GM23248 (cell line): ENCODE data around the gene OCIAD1. TPM values are rescaled to one million over a fixed set of nuclear protein-coding genes. Genes with fewer than 3 reads are reported as not detected.
"Not testable (repeated sequence)": the region's sequence is repeated elsewhere in the genome, so short reads cannot be mapped to it uniquely, and the experiment has no call there.

ENCODE experiments used
- DNase-seq: peaks from one replicate; pipeline ENCODE4 v3.0.0-alpha.2; 2015
- H2AFZ ChIP-seq: fragments of 200-600 bp; sonication (generic); 2 replicates; pipeline ENCODE4 v1.6.1; 2016; ENCODE audit warnings: antibody characterized with exemption
- H3F3A ChIP-seq: fragments of 200-600 bp; sonication (generic); 2 replicates; pipeline ENCODE4 v1.6.1; 2016; ENCODE audit warnings: mild to moderate bottlenecking, antibody characterized with exemption, mixed run types; ENCODE audit not compliant: insufficient read depth
- H3K27ac ChIP-seq: fragments of 200-600 bp; sonication (generic); 2 replicates; pipeline ENCODE4 v1.5.1; 2016; ENCODE audit warnings: mild to moderate bottlenecking
- H3K27me3 ChIP-seq: fragments of 200-600 bp; sonication (generic); replicated peaks from 2 replicates; pipeline ENCODE4 v1.6.1; 2016; ENCODE audit warnings: mild to moderate bottlenecking; ENCODE audit not compliant: insufficient read depth
- H3K36me3 ChIP-seq: fragments of 200-600 bp; sonication (generic); 2 replicates; pipeline ENCODE4 v1.6.1; 2016; ENCODE audit warnings: low read depth, mild to moderate bottlenecking
- H3K4me1 ChIP-seq: fragments of 200-600 bp; sonication (generic); 2 replicates; pipeline ENCODE4 v1.6.1; 2016; ENCODE audit warnings: mild to moderate bottlenecking; ENCODE audit not compliant: insufficient read depth
- H3K4me2 ChIP-seq: fragments of 200-600 bp; sonication (generic); one replicate; pipeline ENCODE4 v1.6.1; 2016; ENCODE audit warnings: mild to moderate bottlenecking; ENCODE audit not compliant: unreplicated experiment
- H3K4me3 ChIP-seq: fragments of 200-600 bp; sonication (generic); 2 replicates; pipeline ENCODE4 v1.5.1; 2016; ENCODE audit warnings: mild to moderate bottlenecking
- H3K79me2 ChIP-seq: fragments of 200-600 bp; sonication (generic); 2 replicates; pipeline ENCODE4 v1.6.1; 2016; ENCODE audit warnings: mild to moderate bottlenecking; ENCODE audit not compliant: insufficient read depth
- H3K9ac ChIP-seq: fragments of 200-600 bp; sonication (generic); 2 replicates; pipeline ENCODE4 v1.6.1; 2016; ENCODE audit warnings: mild to moderate bottlenecking
- H3K9me2 ChIP-seq: fragments of 200-600 bp; sonication (generic); 2 replicates; pipeline ENCODE4 v1.6.1; 2016; ENCODE audit warnings: mixed run types, mild to moderate bottlenecking, moderate library complexity; ENCODE audit not compliant: insufficient read depth
- H3K9me3 ChIP-seq: fragments of 200-600 bp; sonication (generic); one replicate; pipeline ENCODE4 v1.6.1; 2017; ENCODE audit warnings: low read depth
- H4K20me1 ChIP-seq: fragments of 200-600 bp; sonication (generic); 2 replicates; pipeline ENCODE4 v1.6.0; 2016; ENCODE audit not compliant: insufficient read depth
- EZH2 ChIP-seq: fragments of 200-600 bp; sonication (generic); IDR thresholded peaks from 2 replicates; pipeline ENCODE4 v1.6.1; 2018; ENCODE audit warnings: antibody characterized with exemption, mild to moderate bottlenecking; ENCODE audit not compliant: insufficient read depth, poor library complexity, severe bottlenecking
- EZH2phosphoT487 ChIP-seq: fragments of 200-600 bp; sonication (generic); IDR thresholded peaks from 2 replicates; pipeline ENCODE4 v1.6.1; 2018; ENCODE audit warnings: antibody characterized with exemption, moderate library complexity, mild to moderate bottlenecking, low read depth; ENCODE audit not compliant: insufficient read depth
- WGBS, 2 experiments: methylation state at CpG; one replicate each; pipeline ENCODE4 v1.1.6; 2015 to 2017; ENCODE audit warnings: low lambda C conversion rate in 2 of 2, low coverage in 1 of 2; ENCODE audit errors: missing lambda C conversion rate in 2 of 2; 5-methylcytosine and 5-hydroxymethylcytosine counted together
- in situ Hi-C: fragments of 300-500 bp; cut with MboI; formaldehyde crosslinking; loops from 2 replicates; pipeline ENCODE4 v1.15.0; 2020
- polyA plus RNA-seq: library from polyadenylated mRNA; unstranded; fragments of >200 nt; fragmentation: Nextera tagmentation; extraction: Ambion mirVana; gene quantifications from 2 replicates; pipeline ENCODE4 v1.2.1, GENCODE V29; 2016
- total RNA-seq: library from RNA; depleted of rRNA; stranded (reverse); fragments of >200 nt; shearing (Covaris generic); gene quantifications from 2 replicates; pipeline ENCODE4 v1.2.3, GENCODE V29; 2014

OCIAD1 gene
- total and polyA plus RNA-seq, 2 experiments from 2014 or later: 88.9 to 151 TPM

- H3F3A ChIP-seq: no peaks in the 10 kb centered on the region; the same call in 1 of the 2 replicates
- no peak overlapping the region for H3K4me3 ChIP-seq
- H3K79me2 ChIP-seq: peaks cover 25% of the 10 kb centered on the region; the same call in 1 of the 2 replicates
- DNase-seq: no peak
- no peak overlapping the region for H3K9ac ChIP-seq
- in situ Hi-C loops: no loop called here
- no peaks in the 10 kb centered on the region for H3K9me3 ChIP-seq
- H3K9me2 ChIP-seq: no peaks in the 10 kb centered on the region
- no peak overlapping the region for H2AFZ ChIP-seq
- no peak overlapping the region for H3K27ac ChIP-seq
- H4K20me1 ChIP-seq: no peaks in the 10 kb centered on the region
- H3K4me1 ChIP-seq: no peaks in the 10 kb centered on the region
- no peaks in the 10 kb centered on the region for H3K27me3 ChIP-seq
- 99 to 100% methylated on average over 2 of the region's 2 CpGs for WGBS, 2 experiments
- H3K36me3 ChIP-seq: peaks cover 31% of the 10 kb centered on the region
- TF ChIP-seq EZH2 (no peak), EZH2phosphoT487 (no peak)
- no peak overlapping the region for H3K4me2 ChIP-seq
These were observed 24.1 kb downstream of the OCIAD1 start for GRCh38 chr4:48854982-48855381.

DNA sequence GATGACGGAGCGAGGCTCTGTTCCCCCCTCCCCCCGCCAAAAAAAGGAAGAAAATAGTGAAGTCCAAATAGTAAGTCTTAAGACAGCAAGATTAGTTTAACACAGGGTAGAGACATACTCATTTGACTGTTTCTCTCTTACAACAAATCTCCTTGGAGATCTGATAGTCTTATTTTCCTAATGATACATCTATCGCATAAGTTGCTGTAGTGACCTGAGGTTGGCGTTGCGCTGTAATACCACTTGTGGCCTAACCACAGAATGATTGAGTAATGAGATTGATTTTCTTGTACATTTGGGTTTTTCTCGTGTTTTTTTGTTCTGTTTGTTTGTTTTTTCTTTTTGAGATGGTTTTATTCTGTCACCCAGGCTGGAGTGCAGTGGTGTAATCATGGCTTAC, 27.2 kb downstream of the OCIAD1 start:
- Histone ChIP-seq H3K27ac (no peak overlapping the region), H3K79me2 (0 out of 2 replicates have a peak, but pooled peaks cover 3% of the 10 kb centered on the region), H2AFZ (no peak overlapping the region), H3K9ac (no peak overlapping the region), H3K9me3 (no peaks in the 10 kb centered on the region), H3F3A (peaks cover 7% of the 10 kb centered on the region), H4K20me1 (no peaks in the 10 kb centered on the region), H3K36me3 (peaks cover 30% of the 10 kb centered on the region), H3K4me1 (no peaks in the 10 kb centered on the region), H3K27me3 (no peaks in the 10 kb centered on the region), H3K4me3 (no peak overlapping the region), H3K9me2 (no peaks in the 10 kb centered on the region), H3K4me2 (no peak overlapping the region)
- in situ Hi-C loops: no loop called here
- no peak for TF ChIP-seq EZH2
- no peak for TF ChIP-seq EZH2phosphoT487
- no peak for DNase-seq
- 96 to 99% methylated on average over 7 of the region's 7 CpGs for WGBS, 2 experiments

- no peaks in the 10 kb centered on the region for H4K20me1 ChIP-seq
- H3F3A ChIP-seq: peaks cover 7% of the 10 kb centered on the region; the same call in 1 of the 2 replicates
- H3K27me3 ChIP-seq: no peaks in the 10 kb centered on the region
- in situ Hi-C loops: no loop called here
- no peak overlapping the region for H2AFZ ChIP-seq
- peaks cover 19% of the 10 kb centered on the region for H3K36me3 ChIP-seq
- H3K79me2 ChIP-seq: no peaks in the 10 kb centered on the region
- H3K4me2 ChIP-seq: no peak overlapping the region
- no peaks in the 10 kb centered on the region for H3K9me3 ChIP-seq
- H3K27ac ChIP-seq: no peak overlapping the region
- DNase-seq: no peak
- H3K4me3 ChIP-seq: no peak overlapping the region
- no peaks in the 10 kb centered on the region for H3K9me2 ChIP-seq
- WGBS, 2 experiments: 96 to 98% methylated on average over 3 of the region's 3 CpGs
- TF ChIP-seq EZH2phosphoT487 (no peak), EZH2 (no peak)
- no peak overlapping the region for H3K9ac ChIP-seq
- no peaks in the 10 kb centered on the region for H3K4me1 ChIP-seq
These were observed 31.1 kb downstream of the OCIAD1 start for GRCh38 chr4:48862038-48862437.

GRCh38 chr4:48862661-48863060, 31.8 kb downstream of the OCIAD1 start:
- H3K27ac ChIP-seq: no peak overlapping the region
- no peak overlapping the region for H3K9ac ChIP-seq
- peaks cover 19% of the 10 kb centered on the region for H3K36me3 ChIP-seq
- H3K27me3 ChIP-seq: no peaks in the 10 kb centered on the region
- no peaks in the 10 kb centered on the region for H3K4me1 ChIP-seq
- no peaks in the 10 kb centered on the region for H3K9me3 ChIP-seq
- H3K4me2 ChIP-seq: no peak overlapping the region
- 53 to 75% methylated on average over 1 of the region's 1 CpG for WGBS, 2 experiments
- in situ Hi-C loops: no loop called here
- no peak for DNase-seq
- H3F3A ChIP-seq: peaks cover 7% of the 10 kb centered on the region; the same call in 1 of the 2 replicates
- H3K79me2 ChIP-seq: no peaks in the 10 kb centered on the region
- H4K20me1 ChIP-seq: no peaks in the 10 kb centered on the region
- no peak overlapping the region for H3K4me3 ChIP-seq
- H3K9me2 ChIP-seq: no peaks in the 10 kb centered on the region
- H2AFZ ChIP-seq: no peak overlapping the region
- no peak for TF ChIP-seq EZH2phosphoT487
- TF ChIP-seq EZH2: no peak

DNA sequence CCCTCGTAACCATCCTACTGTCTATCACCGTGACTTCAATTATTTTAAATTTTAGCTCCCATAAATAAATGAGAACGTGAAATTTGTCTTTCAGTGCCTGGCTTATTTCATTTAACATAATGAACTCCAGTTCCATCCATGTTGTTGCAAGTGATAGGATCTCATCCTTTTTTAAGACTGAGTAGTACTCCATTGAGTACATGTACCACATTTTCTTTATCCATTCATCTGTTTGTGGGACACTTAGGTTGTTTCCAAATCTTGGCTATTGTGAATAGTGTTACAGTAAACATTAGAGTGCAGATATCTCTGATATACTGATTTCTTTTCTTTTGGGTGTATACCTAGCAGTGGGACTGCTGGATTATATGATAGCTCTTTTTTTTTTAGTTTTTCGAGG, 32.8 kb downstream of the OCIAD1 start:
- H2AFZ ChIP-seq: no peak overlapping the region
- H3K27me3 ChIP-seq: no peaks in the 10 kb centered on the region
- in situ Hi-C loops: no loop called here
- no peaks in the 10 kb centered on the region for H3K4me1 ChIP-seq
- no peak overlapping the region for H3K27ac ChIP-seq
- no peaks in the 10 kb centered on the region for H3K9me3 ChIP-seq
- H3K36me3 ChIP-seq: peaks cover 19% of the 10 kb centered on the region
- H3K4me2 ChIP-seq: no peak overlapping the region
- DNase-seq: no peak
- no peak overlapping the region for H3K9ac ChIP-seq
- no peak for TF ChIP-seq EZH2phosphoT487
- no peaks in the 10 kb centered on the region for H4K20me1 ChIP-seq
- H3K4me3 ChIP-seq: no peak overlapping the region
- no peaks in the 10 kb centered on the region for H3K9me2 ChIP-seq
- H3K79me2 ChIP-seq: no peaks in the 10 kb centered on the region
- peaks cover 7% of the 10 kb centered on the region; the same call in 1 of the 2 replicates for H3F3A ChIP-seq
- 61 to 63% methylated on average over 4 of the region's 4 CpGs for WGBS, 2 experiments

- WGBS, 2 experiments: 93 to 99% methylated on average over 4 of the region's 4 CpGs
- H3K4me1 ChIP-seq, H3K27me3 ChIP-seq: not testable (repeated sequence)
These were observed 33.8 kb downstream of the OCIAD1 start for GRCh38 chr4:48864696-48865095.

More at GRCh38 chr4:48864696-48865095, 33.8 kb downstream of the OCIAD1 start:
- H4K20me1 ChIP-seq, H3K79me2 ChIP-seq, H3K9ac ChIP-seq, H3F3A ChIP-seq, DNase-seq, H3K9me2 ChIP-seq, H3K27ac ChIP-seq, H3K4me2 ChIP-seq, in situ Hi-C loops, H3K9me3 ChIP-seq, H2AFZ ChIP-seq, H3K4me3 ChIP-seq: not testable (repeated sequence)
- H3K36me3 ChIP-seq: peaks cover 12% of the 10 kb centered on the region; the same call in 1 of the 2 replicates
